Endothelial cell of umbilical vein (primary cell): Measurements from ENCODE around the gene ADARB1. TPM values are rescaled to one million over a fixed set of nuclear protein-coding genes. Genes with fewer than 3 reads are reported as not detected.

Source experiments
- BruUV-seq: library from RNA; stranded (reverse); fragments of 400-500 nt; replicated peaks from 2 replicates; lab custom pipeline; 2021; lab: Mats Ljungman, UMichigan
- CTCF ChIA-PET: fragments of 300-600, 350-600 bp; sonication (Branson Sonifier 250); formaldehyde crosslinking; loops from one replicate; lab custom pipeline; 2021; ENCODE audit warnings: antibody characterized with exemption, inconsistent platforms; lab: Charles Lee
- POLR2A ChIA-PET: fragments of 300-600, 350-600 bp; sonication (Branson Sonifier 250); formaldehyde crosslinking; loops from one replicate; lab custom pipeline; 2021; ENCODE audit warnings: antibody characterized with exemption, inconsistent platforms; lab: Charles Lee
- DNase-seq: peaks from one replicate; pipeline ENCODE4 v3.0.0-alpha.2; 2011; ENCODE audit warnings: low read depth, low spot score
- FAIRE-seq: peaks from 2 replicates; lab custom pipeline; 2011; peaks lifted over from hg19 to GRCh38; lab: Jason Lieb, UNC
- H2AFZ ChIP-seq: 2 replicates; pipeline ENCODE4 v1.6.0; 2012; ENCODE audit warnings: low read depth, low read length, control low read depth, inconsistent platforms
- H3K27ac ChIP-seq: 2 replicates; pipeline ENCODE4 v1.5.1; 2011; ENCODE audit warnings: low read depth, mild to moderate bottlenecking, control low read depth, low read length, moderate library complexity; ENCODE audit not compliant: insufficient read depth
- H3K27me3 ChIP-seq, 2 experiments: 2 replicates each; pipeline versions ENCODE4 v1.6.0 to v1.6.1; 2011; ENCODE audit warnings: low read length in 2 of 2, mixed read lengths in 1 of 2; ENCODE audit not compliant: control insufficient read depth in 2 of 2, insufficient read depth in 2 of 2
- H3K36me3 ChIP-seq, 2 experiments: 2 replicates in 1 of 2; 3 replicates in 1 of 2; pipeline ENCODE4 v1.5.1; 2011; ENCODE audit warnings: low read length in 2 of 2, mild to moderate bottlenecking in 1 of 2, moderate library complexity in 1 of 2; ENCODE audit not compliant: control insufficient read depth in 2 of 2, insufficient read depth in 2 of 2; ENCODE audit errors: extremely low read depth in 1 of 2
- H3K4me1 ChIP-seq: 3 replicates; pipeline ENCODE4 v1.5.1; 2011; ENCODE audit warnings: mild to moderate bottlenecking, low read length; ENCODE audit not compliant: control insufficient read depth, insufficient read depth; ENCODE audit errors: extremely low read depth
- H3K4me2 ChIP-seq: 2 replicates; pipeline ENCODE4 v1.6.1; 2011; ENCODE audit warnings: low read length, control low read depth, mixed read lengths; ENCODE audit not compliant: insufficient read depth
- H3K4me3 ChIP-seq, 3 experiments: fragments of 200-600 bp in 1 of 3; sonication (generic), shearing (Covaris generic) in 1 of 3; replicated peaks in 1 of 3; 2 replicates each; pipeline ENCODE4 v1.5.1; 2011 to 2016; ENCODE audit warnings: control low read depth in 3 of 3, low read length in 3 of 3, mild to moderate bottlenecking in 2 of 3, inconsistent platforms in 1 of 3, low read depth in 1 of 3, moderate library complexity in 1 of 3; ENCODE audit not compliant: insufficient read depth in 1 of 3
- H3K79me2 ChIP-seq: 2 replicates; pipeline ENCODE4 v1.6.0; 2012; ENCODE audit warnings: low read length, inconsistent platforms; ENCODE audit not compliant: control insufficient read depth, insufficient read depth
- H3K9ac ChIP-seq: replicated peaks from 2 replicates; pipeline ENCODE3; 2011; ENCODE audit warnings: low read length, control low read depth; ENCODE audit not compliant: insufficient read depth; ENCODE audit errors: extremely low read depth
- H3K9me1 ChIP-seq: replicated peaks from 3 replicates; pipeline ENCODE4 v1.6.0; 2011; ENCODE audit warnings: mild to moderate bottlenecking, low read length; ENCODE audit not compliant: control insufficient read depth, insufficient read depth; ENCODE audit errors: extremely low read depth
- H3K9me3 ChIP-seq: replicated peaks from 2 replicates; pipeline ENCODE4 v1.5.1; 2012; ENCODE audit warnings: low read length, inconsistent platforms; ENCODE audit not compliant: control insufficient read depth, insufficient read depth
- H4K20me1 ChIP-seq: replicated peaks from 2 replicates; pipeline ENCODE3; 2011; ENCODE audit warnings: mild to moderate bottlenecking, low read length; ENCODE audit not compliant: control insufficient read depth, insufficient read depth; ENCODE audit errors: extremely low read depth
- EZH2 ChIP-seq: IDR thresholded peaks from 2 replicates; pipeline ENCODE4 v1.6.1; 2012; ENCODE audit warnings: borderline replicate concordance, low read depth, mild to moderate bottlenecking, moderate library complexity, low read length, inconsistent platforms; ENCODE audit not compliant: severe bottlenecking
- FOS ChIP-seq: IDR thresholded peaks from 2 replicates; pipeline ENCODE4 v1.6.1; 2011; ENCODE audit warnings: mild to moderate bottlenecking, low read length, moderate library complexity, borderline replicate concordance; ENCODE audit not compliant: insufficient read depth
- GATA2 ChIP-seq: IDR thresholded peaks from 2 replicates; pipeline ENCODE4 v1.7.0; 2011; ENCODE audit warnings: low read depth, mild to moderate bottlenecking, moderate library complexity, mixed read lengths, low read length; ENCODE audit not compliant: insufficient read length, insufficient read depth
- JUN ChIP-seq: IDR thresholded peaks from 2 replicates; pipeline ENCODE4 v1.6.1; 2011; ENCODE audit warnings: borderline replicate concordance, low read depth; ENCODE audit not compliant: insufficient read length, insufficient read depth
- MYC ChIP-seq: IDR thresholded peaks from one replicate; pipeline ENCODE4 v1.6.1; 2011; ENCODE audit warnings: mild to moderate bottlenecking, low read depth, low read length
- POLR2A ChIP-seq: IDR thresholded peaks from 2 replicates; pipeline ENCODE4 v1.6.1; 2012; ENCODE audit warnings: low read depth, mild to moderate bottlenecking, control low read depth, low read length
- POLR2AphosphoS5 ChIP-seq: IDR thresholded peaks from 2 replicates; pipeline ENCODE4 v1.6.1; 2012; ENCODE audit warnings: low read depth, mild to moderate bottlenecking, control low read depth, low read length, moderate library complexity; ENCODE audit not compliant: insufficient read depth
- dilution Hi-C: fragments of 300-500 bp; cut with MboI; formaldehyde crosslinking; loops from one replicate; pipeline ENCODE4 v1.15.0; 2019; ENCODE audit warnings: low sequenced_read_pairs; ENCODE audit not compliant: extremely low pct_ligation_motif_present
- intact Hi-C: fragments of 100-400 bp; cut with micrococcal nuclease; formaldehyde crosslinking; loops from one replicate; pipeline ENCODE4 v1.10.0; 2022
- polyA plus RNA-seq, 4 experiments: library from polyadenylated mRNA; depleted of rRNA in 3 of 4; stranded (reverse) in 3 of 4; unstranded in 1 of 4; fragments of >200 nt; gene quantifications; 2 replicates each; pipeline versions ENCODE4 v1.2.1 to v1.2.3, GENCODE V29; 2011 to 2012; ENCODE audit warnings: missing spikeins in 1 of 4
- total RNA-seq: library from RNA; stranded (reverse); gene quantifications from 2 replicates; pipeline ENCODE4 v1.2.3, GENCODE V29; 2021
- TF ChIP-seq, protein P1 (sequence below), 2 donors: IDR thresholded peaks; 1 replicate in 1 of 2; 2 replicates in 1 of 2; pipeline ENCODE4 v1.5.1; 2011; ENCODE audit warnings: low read length in 2 of 2, mild to moderate bottlenecking in 2 of 2, moderate library complexity in 2 of 2, control low read depth in 1 of 2, inconsistent platforms in 1 of 2, low read depth in 1 of 2; ENCODE audit not compliant: insufficient read depth in 1 of 2; ENCODE audit errors: extremely low read depth in 1 of 2
- TF ChIP-seq, protein P2 (sequence below): IDR thresholded peaks from 2 replicates; pipeline ENCODE4 v1.6.1; 2011; ENCODE audit not compliant: insufficient read depth, insufficient read length

The ADARB1 gene
- total and polyA plus RNA-seq, 2 donors (not counting 3 experiments of a cell fraction or from before 2014, with no cell fraction given) = 32.5 to 54.3 TPM

DNA sequence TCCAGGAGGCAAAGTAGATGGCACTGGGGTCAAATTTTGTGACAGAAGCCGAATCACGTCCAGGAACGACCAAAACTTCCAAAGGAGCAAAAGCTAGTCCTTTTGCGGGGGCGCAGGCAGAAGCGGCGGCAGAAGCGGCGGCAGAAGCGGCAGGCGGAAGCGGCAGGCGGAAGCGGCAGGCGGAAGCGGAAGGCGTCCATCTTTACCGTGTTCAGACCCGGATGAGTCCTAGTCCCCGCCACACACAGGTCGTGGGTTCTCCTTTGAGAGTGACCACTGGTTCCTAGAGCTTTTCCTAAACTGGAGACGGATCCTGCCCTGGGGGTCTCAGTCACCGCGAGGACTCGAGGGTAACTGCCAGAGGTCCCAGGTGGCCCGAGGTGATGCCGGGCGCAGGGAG, 159.7 kb downstream of the ADARB1 start:
- H4K20me1 ChIP-seq = no peaks in the 10 kb centered on the region
- no peak overlapping the region for H3K27ac ChIP-seq
- H2AFZ ChIP-seq = no peak overlapping the region
- FAIRE-seq (no peak), DNase-seq (no peak)
- CTCF ChIA-PET = interaction anchor here (1.7 kb wide), 1 partner anchor 26 kb away, joined by 7 read pairs; no protein-coding TSS in a partner anchor
- H3K4me2 ChIP-seq = no peak overlapping the region
- dilution Hi-C loops (no loop called here), intact Hi-C loops (no loop called here)
- no peaks in the 10 kb centered on the region for H3K36me3 ChIP-seq
- no peaks in the 10 kb centered on the region for H3K9me3 ChIP-seq
- no peaks in the 10 kb centered on the region for H3K79me2 ChIP-seq
- POLR2A ChIA-PET = no interaction called here
- H3K4me1 ChIP-seq = no peaks in the 10 kb centered on the region
- BruUV-seq = no TSS peak
- H3K4me3 ChIP-seq = no peak overlapping the region
- TF ChIP-seq, protein P1, sequence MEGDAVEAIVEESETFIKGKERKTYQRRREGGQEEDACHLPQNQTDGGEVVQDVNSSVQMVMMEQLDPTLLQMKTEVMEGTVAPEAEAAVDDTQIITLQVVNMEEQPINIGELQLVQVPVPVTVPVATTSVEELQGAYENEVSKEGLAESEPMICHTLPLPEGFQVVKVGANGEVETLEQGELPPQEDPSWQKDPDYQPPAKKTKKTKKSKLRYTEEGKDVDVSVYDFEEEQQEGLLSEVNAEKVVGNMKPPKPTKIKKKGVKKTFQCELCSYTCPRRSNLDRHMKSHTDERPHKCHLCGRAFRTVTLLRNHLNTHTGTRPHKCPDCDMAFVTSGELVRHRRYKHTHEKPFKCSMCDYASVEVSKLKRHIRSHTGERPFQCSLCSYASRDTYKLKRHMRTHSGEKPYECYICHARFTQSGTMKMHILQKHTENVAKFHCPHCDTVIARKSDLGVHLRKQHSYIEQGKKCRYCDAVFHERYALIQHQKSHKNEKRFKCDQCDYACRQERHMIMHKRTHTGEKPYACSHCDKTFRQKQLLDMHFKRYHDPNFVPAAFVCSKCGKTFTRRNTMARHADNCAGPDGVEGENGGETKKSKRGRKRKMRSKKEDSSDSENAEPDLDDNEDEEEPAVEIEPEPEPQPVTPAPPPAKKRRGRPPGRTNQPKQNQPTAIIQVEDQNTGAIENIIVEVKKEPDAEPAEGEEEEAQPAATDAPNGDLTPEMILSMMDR (IDR thresholded peaks at IDR 0.05; ENCODE audit: extremely low read depth in 1 of 2, insufficient read depth in 1 of 2, low read depth in 1 of 2, low read length in 2 of 2) = no peak
- TF ChIP-seq, protein P2, sequence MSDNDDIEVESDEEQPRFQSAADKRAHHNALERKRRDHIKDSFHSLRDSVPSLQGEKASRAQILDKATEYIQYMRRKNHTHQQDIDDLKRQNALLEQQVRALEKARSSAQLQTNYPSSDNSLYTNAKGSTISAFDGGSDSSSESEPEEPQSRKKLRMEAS = no peak
- TF ChIP-seq MYC (no peak), JUN (no peak), GATA2 (no peak), EZH2 (no peak), POLR2A (no peak), FOS (no peak), POLR2AphosphoS5 (no peak)
- H3K27me3 ChIP-seq = peaks cover 8 to 26% of the 10 kb centered on the region in 2 experiments
- H3K9me1 ChIP-seq = no peaks in the 10 kb centered on the region
- H3K9ac ChIP-seq = no peak overlapping the region
